Measurements from ENCODE around the gene SLC25A21. TPM values are rescaled to one million over a fixed set of nuclear protein-coding genes. Genes with fewer than 3 reads are reported as not detected.

Gene SLC25A21
- total and polyA plus RNA-seq, 2 of the 13 experiments (the other 11 are each of a cell fraction or from before 2014, with no cell fraction given): 1.9 to 2.9 TPM

GRCh38 chr14:37023875-37024565, 148.4 kb downstream of the SLC25A21 start:
- Histone ChIP-seq H4K20me1 (ENCODE audit: insufficient read depth, low read length) (no peaks in the 10 kb centered on the region), H3K4me3 (replicated peaks in 1 of 3; ENCODE audit: insufficient read depth in 1 of 3, low read depth in 2 of 3, low read length in 3 of 3) (no peak overlapping the region), H3K36me3 (replicated peaks in 1 of 2; ENCODE audit: control insufficient read depth in 1 of 2, insufficient read depth in 2 of 2, low read length in 2 of 2) (no peaks in the 10 kb centered on the region), H3K4me2 (ENCODE audit: low read depth, low read length) (no peak overlapping the region), H3K9me3 (ENCODE audit: low read length) (no peaks in the 10 kb centered on the region), H2AFZ (ENCODE audit: low read length) (no peak overlapping the region), H3K27me3 (ENCODE audit: control insufficient read depth in 1 of 2, insufficient read depth in 2 of 2, low read length in 2 of 2) (no peaks in the 10 kb centered on the region), H3K79me2 (ENCODE audit: insufficient read depth, low read length) (no peaks in the 10 kb centered on the region), H3K27ac (ENCODE audit: extremely low read length, insufficient read depth, low read length) (no peak overlapping the region), H3K4me1 (ENCODE audit: insufficient read depth, low read length) (no peaks in the 10 kb centered on the region), H3K9ac (ENCODE audit: insufficient read depth, low read depth, low read length) (no peak overlapping the region)
- CTCF ChIA-PET (ENCODE audit: low intra/inter-chr PET ratio, low total read pairs): interaction anchor here (1.1 to 2.2 kb wide), 2 partner anchors 126 to 127 kb away, joined by 4 to 11 read pairs; no protein-coding TSS in a partner anchor
- DNase-seq (ENCODE audit: low spot score) (peak; percentile 35), ATAC-seq (peak; percentile 85), FAIRE-seq (no peak)
- 48% methylated on average over 5 of the region's 5 CpGs for WGBS (ENCODE audit: low lambda C conversion rate)
- intact Hi-C loops (cut with micrococcal nuclease; ENCODE audit: unreplicated experiment) (loop anchor here (1.0 to 10.0 kb wide), 2 partner anchors 126 to 211 kb away; no protein-coding TSS in a partner anchor), in situ Hi-C loops (cut with HindIII; ENCODE audit: extremely low pct_ligation_motif_present, low pct_unique_long_range_greater_than_20kb) (no loop called here)
- POLR2A ChIA-PET: no interaction called here
- BruUV-seq (replicated peaks): no TSS peak
- TF ChIP-seq ZNF10 (CRISPR knock-in tag; IDR thresholded peaks at IDR 0.05; ENCODE audit: borderline replicate concordance, low read depth) (no peak), NR1H2 (CRISPR knock-in tag; IDR thresholded peaks at IDR 0.05; ENCODE audit: borderline replicate concordance, low read depth) (no peak), CC2D1A (CRISPR knock-in tag; IDR thresholded peaks at IDR 0.05) (0 out of 2 replicates have a peak, but pooled peaks have one; percentile 48), CBX1 (IDR thresholded peaks at IDR 0.05; ENCODE audit: low read depth) (no peak), SRSF1 (optimal IDR thresholded peaks at IDR 0.05; ENCODE audit: low read depth, low read length) (no peak), MTA3 (CRISPR knock-in tag; IDR thresholded peaks at IDR 0.05) (no peak), HNRNPUL1 (IDR thresholded peaks at IDR 0.05; ENCODE audit: low read depth, low read length) (no peak), ZNF264 (CRISPR knock-in tag; IDR thresholded peaks at IDR 0.05) (no peak), KLF12 (CRISPR knock-in tag; IDR thresholded peaks at IDR 0.05; ENCODE audit: borderline replicate concordance) (no peak), ZNF142 (CRISPR knock-in tag; IDR thresholded peaks at IDR 0.05) (no peak), ZNF569 (CRISPR knock-in tag; IDR thresholded peaks at IDR 0.05; ENCODE audit: borderline replicate concordance) (no peak), STAG1 (CRISPR knock-in tag; IDR thresholded peaks at IDR 0.05) (peak; percentile 56), ZBTB1 (CRISPR knock-in tag; IDR thresholded peaks at IDR 0.05; ENCODE audit: borderline replicate concordance) (no peak), HNF4G (IDR thresholded peaks at IDR 0.05; ENCODE audit: borderline replicate concordance, low read depth, low read length) (no peak), HNF4G (CRISPR knock-in tag; IDR thresholded peaks at IDR 0.05; ENCODE audit: borderline replicate concordance, low read depth) (no peak), ZNF570 (CRISPR knock-in tag; IDR thresholded peaks at IDR 0.05; ENCODE audit: borderline replicate concordance) (no peak), REPIN1 (CRISPR knock-in tag; IDR thresholded peaks at IDR 0.05; ENCODE audit: borderline replicate concordance, low read depth) (no peak), ZNF17 (CRISPR knock-in tag; IDR thresholded peaks at IDR 0.05) (no peak), POGZ (CRISPR knock-in tag; IDR thresholded peaks at IDR 0.05) (no peak), CBX2 (IDR thresholded peaks at IDR 0.05; ENCODE audit: low read depth, low read length) (no peak), CBX2 (CRISPR knock-in tag; IDR thresholded peaks at IDR 0.05; ENCODE audit: low read depth) (no peak)
